HepG2 (cell line): ENCODE measurements around the gene NXN. TPM values are rescaled to one million over a fixed set of nuclear protein-coding genes. Genes with fewer than 3 reads are reported as not detected.

Experiments
- ATAC-seq: fragments of 200-7000 bp; cut with Tn5 transposase; 3 replicates; pipeline ENCODE4 v1.9.1; 2020; ENCODE audit warnings: mild to moderate bottlenecking, moderate library complexity
- BruUV-seq: library from RNA; stranded (reverse); fragments of 400-500 nt; replicated peaks from 2 replicates; lab custom pipeline; 2021; lab: Mats Ljungman, UMichigan
- CTCF ChIA-PET: fragments of 300-600 bp; formaldehyde crosslinking; extraction: SDS; loops from one replicate; lab custom pipeline; 2021; ENCODE audit warnings: low total read pairs, inconsistent platforms, low intra/inter-chr PET ratio; lab: Yijun Ruan, JAX
- POLR2A ChIA-PET: fragments of 350-600 bp; sonication (Branson Sonifier 250); formaldehyde crosslinking; loops from one replicate; lab custom pipeline; 2020; ENCODE audit warnings: antibody characterized with exemption, inconsistent platforms; lab: Yijun Ruan, JAX
- DNase-seq: peaks from one replicate; pipeline ENCODE4 v3.0.0-alpha.2; 2015; ENCODE audit warnings: low spot score
- FAIRE-seq: peaks from 3 replicates; lab custom pipeline; 2011; peaks lifted over from hg19 to GRCh38; lab: Jason Lieb, UNC
- H2AFZ ChIP-seq: one replicate; pipeline ENCODE4 v1.6.1; 2011; ENCODE audit warnings: low read length, inconsistent platforms
- H3K27ac ChIP-seq: fragments of 300-600 bp; 3 replicates; pipeline ENCODE4 v1.8.0; 2011; ENCODE audit warnings: mixed run types, mild to moderate bottlenecking, mixed read lengths, low read length, inconsistent platforms; ENCODE audit not compliant: insufficient read depth; ENCODE audit errors: extremely low read length
- H3K27me3 ChIP-seq, 2 experiments: fragments of 200-600 bp in 1 of 2; 2 replicates in 1 of 2; 3 replicates in 1 of 2; pipeline versions ENCODE4 v1.6.0 to v1.8.0; 2011; ENCODE audit warnings: low read length in 2 of 2, mild to moderate bottlenecking in 2 of 2, moderate library complexity in 2 of 2, inconsistent platforms in 1 of 2; ENCODE audit not compliant: insufficient read depth in 2 of 2, control insufficient read depth in 1 of 2
- H3K36me3 ChIP-seq, 2 experiments: fragments of 200-600 bp in 1 of 2; replicated peaks in 1 of 2; 2 replicates in 1 of 2; 3 replicates in 1 of 2; pipeline versions ENCODE4 v1.5.1 to v1.8.0; 2011; ENCODE audit warnings: low read length in 2 of 2, inconsistent platforms in 1 of 2; ENCODE audit not compliant: insufficient read depth in 2 of 2, control insufficient read depth in 1 of 2
- H3K4me1 ChIP-seq: 2 replicates; pipeline ENCODE4 v1.5.1; 2012; ENCODE audit warnings: low read length, inconsistent platforms; ENCODE audit not compliant: insufficient read depth
- H3K4me2 ChIP-seq: 2 replicates; pipeline ENCODE4 v1.6.0; 2011; ENCODE audit warnings: low read depth, low read length, inconsistent platforms
- H3K4me3 ChIP-seq, 3 experiments: fragments of 200-600 bp in 1 of 3; sonication (generic), shearing (Covaris generic) in 1 of 3; replicated peaks in 1 of 3; 2 replicates each; pipeline ENCODE4 v1.5.1; 2011 to 2016; ENCODE audit warnings: low read length in 3 of 3, inconsistent platforms in 2 of 3, low read depth in 2 of 3, mild to moderate bottlenecking in 2 of 3, control low read depth in 1 of 3, mixed read lengths in 1 of 3; ENCODE audit not compliant: insufficient read depth in 1 of 3
- H3K79me2 ChIP-seq: one replicate; pipeline ENCODE4 v1.6.1; 2011; ENCODE audit warnings: low read length, inconsistent platforms; ENCODE audit not compliant: insufficient read depth
- H3K9ac ChIP-seq: 2 replicates; pipeline ENCODE4 v1.6.0; 2011; ENCODE audit warnings: mild to moderate bottlenecking, low read depth, low read length, inconsistent platforms; ENCODE audit not compliant: insufficient read depth
- H3K9me3 ChIP-seq: 2 replicates; pipeline ENCODE4 v1.5.1; 2012; ENCODE audit warnings: mild to moderate bottlenecking, low read length
- H4K20me1 ChIP-seq: 2 replicates; pipeline ENCODE4 v1.6.0; 2011; ENCODE audit warnings: inconsistent platforms, mild to moderate bottlenecking, low read length, moderate library complexity; ENCODE audit not compliant: insufficient read depth
- BORCS8-MEF2B ChIP-seq: sonication (generic); formaldehyde crosslinking; IDR thresholded peaks from 2 replicates; pipeline ENCODE4 v1.8.0; 2022; ENCODE audit warnings: mild to moderate bottlenecking, missing genetic modification reagents
- CBX5 ChIP-seq: sonication (generic); formaldehyde crosslinking; IDR thresholded peaks from 2 replicates; pipeline ENCODE4 v1.4.0; 2020; ENCODE audit warnings: missing genetic modification reagents, borderline replicate concordance
- CENPX ChIP-seq: sonication (generic); formaldehyde crosslinking; IDR thresholded peaks from 2 replicates; pipeline ENCODE4 v1.9.0; 2021; ENCODE audit warnings: mild to moderate bottlenecking, missing genetic modification reagents, moderate library complexity
- KDM2A ChIP-seq: sonication (generic); formaldehyde crosslinking; IDR thresholded peaks from 2 replicates; pipeline ENCODE4 v1.4.0; 2020; ENCODE audit warnings: low read depth, missing genetic modification reagents, borderline replicate concordance
- KLF16 ChIP-seq, 2 experiments: sonication (generic) in 1 of 2; formaldehyde crosslinking in 1 of 2; IDR thresholded peaks; 2 replicates each; pipeline versions ENCODE4 v1.6.1 to v1.8.0; 2016 to 2023; ENCODE audit warnings: missing genetic modification reagents in 2 of 2, missing compliant biosample characterization in 1 of 2
- ZNF3 ChIP-seq: IDR thresholded peaks from 2 replicates; pipeline ENCODE4 v1.7.0; 2017; ENCODE audit warnings: inconsistent platforms
- ZNF563 ChIP-seq: sonication (generic); formaldehyde crosslinking; IDR thresholded peaks from 2 replicates; pipeline ENCODE4 v1.8.0; 2022; ENCODE audit warnings: mild to moderate bottlenecking, moderate library complexity, missing genetic modification reagents
- ZNF709 ChIP-seq: sonication (generic); formaldehyde crosslinking; IDR thresholded peaks from 2 replicates; pipeline ENCODE4 v1.5.0; 2020; ENCODE audit warnings: mild to moderate bottlenecking, missing genetic modification reagents
- WGBS: methylation state at CpG from one replicate; pipeline ENCODE4 v1.1.6; 2017; ENCODE audit warnings: low lambda C conversion rate; 5-methylcytosine and 5-hydroxymethylcytosine counted together
- in situ Hi-C: cut with HindIII; loops from 2 replicates; pipeline ENCODE4 v1.10.0; 2017; ENCODE audit warnings: low pct_unique_long_range_greater_than_20kb; ENCODE audit not compliant: extremely low pct_ligation_motif_present
- intact Hi-C: fragments of 100-400 bp; cut with micrococcal nuclease; formaldehyde crosslinking; loops from one replicate; pipeline ENCODE4 v1.10.0; 2022; ENCODE audit not compliant: unreplicated experiment
- polyA plus RNA-seq, 8 experiments: library from polyadenylated mRNA; depleted of rRNA in 3 of 8; stranded (reverse) in 7 of 8; unstranded in 1 of 8; fragments of >200 nt; fragmentation: Illumina TruSeq in 4 of 8; extraction: Trizol in 4 of 8; gene quantifications; 2 replicates each; pipeline versions ENCODE4 v1.2.1 to v1.2.3, GENCODE V29; 2011 to 2016; ENCODE audit warnings: low read depth in 4 of 8, missing spikeins in 1 of 8, mixed read lengths in 1 of 8; ENCODE audit not compliant: insufficient read depth in 1 of 8
- total RNA-seq, 5 experiments: library from RNA; depleted of rRNA; stranded (reverse); fragments of >200 nt; fragmentation: Illumina TruSeq; extraction: Trizol; gene quantifications; 2 replicates each; pipeline ENCODE4 v1.2.3, GENCODE V29; 2016; ENCODE audit warnings: low read depth in 1 of 5
- TF ChIP-seq, protein P1 (sequence below): sonication (generic); formaldehyde crosslinking; IDR thresholded peaks from 2 replicates; pipeline ENCODE4 v1.8.1; 2023; ENCODE audit warnings: mild to moderate bottlenecking, missing genetic modification reagents
- TF ChIP-seq, protein P2 (sequence below): sonication (generic); formaldehyde crosslinking; IDR thresholded peaks from 2 replicates; pipeline ENCODE4 v1.4.0; 2020; ENCODE audit warnings: missing genetic modification reagents
- TF ChIP-seq, protein P3 (sequence below), 2 experiments: IDR thresholded peaks; 2 replicates each; pipeline ENCODE4 v1.6.1; 2011 to 2012; ENCODE audit warnings: low read length in 2 of 2, borderline replicate concordance in 1 of 2, low read depth in 1 of 2, mild to moderate bottlenecking in 1 of 2, moderate library complexity in 1 of 2

Gene NXN
- total and polyA plus RNA-seq, 2 of the 13 experiments (the other 11 are each of a cell fraction or from before 2014, with no cell fraction given), result 22.2 to 24.3 TPM

DNA sequence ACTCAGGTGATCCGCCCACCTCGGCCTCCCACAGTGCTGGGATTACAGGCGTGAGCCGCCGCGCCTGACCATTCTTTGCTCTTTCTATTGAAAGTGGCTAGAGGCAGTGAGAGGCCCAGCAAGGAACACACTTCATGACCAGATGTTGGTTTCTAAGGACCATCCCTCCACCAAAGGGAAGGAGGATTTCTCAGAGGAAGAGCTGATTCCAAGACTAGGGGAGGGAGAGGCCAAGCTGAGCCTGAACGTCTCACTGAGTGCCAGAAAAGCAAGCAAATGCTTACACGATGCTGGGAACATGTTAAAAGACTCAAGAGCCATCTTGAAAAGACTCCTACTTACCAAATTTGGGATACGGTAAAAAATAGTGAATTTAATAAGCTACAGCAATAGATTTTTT, 118.2 kb downstream of the NXN start:
- POLR2A ChIA-PET, result no interaction called here

DNA sequence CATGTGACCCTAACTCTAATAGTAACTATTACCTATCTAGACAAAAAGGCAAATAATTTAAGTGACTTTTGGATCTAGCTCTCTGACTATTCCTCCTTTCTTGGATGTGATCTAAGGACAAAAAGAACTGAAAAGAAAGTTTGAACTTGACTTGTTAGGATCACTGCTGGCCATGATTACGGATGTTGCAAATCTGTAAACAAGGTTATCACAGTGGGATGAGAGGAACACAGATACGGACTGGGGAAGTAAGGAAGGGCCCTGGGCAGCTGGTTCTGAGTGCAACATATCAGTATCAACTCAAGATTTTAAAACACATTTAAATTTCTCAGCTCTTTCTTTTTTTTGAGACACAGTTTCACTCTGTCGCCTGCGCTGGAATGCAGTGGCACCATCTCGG, 118.8 kb downstream of the NXN start:
- BruUV-seq, result no TSS peak
- no peaks in the 10 kb centered on the region for H3K79me2 ChIP-seq

More for the DNA sequence above, 118.2 kb downstream of the NXN start:
- TF ChIP-seq CENPX (CRISPR knock-in tag) (no peak), KDM2A (CRISPR knock-in tag) (no peak), KLF16 (CRISPR knock-in tag; IDR thresholded peaks at IDR 0.05) (no peak)
- TF ChIP-seq, protein P1, sequence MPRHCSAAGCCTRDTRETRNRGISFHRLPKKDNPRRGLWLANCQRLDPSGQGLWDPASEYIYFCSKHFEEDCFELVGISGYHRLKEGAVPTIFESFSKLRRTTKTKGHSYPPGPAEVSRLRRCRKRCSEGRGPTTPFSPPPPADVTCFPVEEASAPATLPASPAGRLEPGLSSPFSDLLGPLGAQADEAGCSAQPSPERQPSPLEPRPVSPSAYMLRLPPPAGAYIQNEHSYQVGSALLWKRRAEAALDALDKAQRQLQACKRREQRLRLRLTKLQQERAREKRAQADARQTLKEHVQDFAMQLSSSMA, result no peak
- Histone ChIP-seq H3K36me3 (peaks cover 0 to 4% of the 10 kb centered on the region in 2 experiments; a peak in 1 of 5 replicates), H3K9me3 (no peaks in the 10 kb centered on the region), H2AFZ (no peak overlapping the region), H3K4me2 (no peak overlapping the region), H3K4me3 (no peak overlapping the region), H3K4me1 (peaks cover 8% of the 10 kb centered on the region), H3K9ac (no peak overlapping the region), H3K27me3 (no peaks in the 10 kb centered on the region), H3K27ac (no peak overlapping the region), H3K79me2 (no peaks in the 10 kb centered on the region), H4K20me1 (no peaks in the 10 kb centered on the region)
- in situ Hi-C loops (no loop called here), intact Hi-C loops (no loop called here)
- BruUV-seq, result no TSS peak
- WGBS, result 96% methylated on average over 9 of the region's 9 CpGs
- no peak for ATAC-seq
- CTCF ChIA-PET, result no interaction called here
- no peak for DNase-seq
- no peak for FAIRE-seq

More for the DNA sequence above, 118.8 kb downstream of the NXN start:
- no peak overlapping the region for H3K4me2 ChIP-seq
- no peaks in the 10 kb centered on the region for H3K9me3 ChIP-seq
- intact Hi-C loops (no loop called here), in situ Hi-C loops (no loop called here)
- no peak overlapping the region for H2AFZ ChIP-seq
- DNase-seq (no peak), ATAC-seq (no peak), FAIRE-seq (no peak)
- no peaks in the 10 kb centered on the region for H4K20me1 ChIP-seq
- TF ChIP-seq ZNF563 (CRISPR knock-in tag), result no peak
- no peak for TF ChIP-seq ZNF3
- TF ChIP-seq, protein P2, sequence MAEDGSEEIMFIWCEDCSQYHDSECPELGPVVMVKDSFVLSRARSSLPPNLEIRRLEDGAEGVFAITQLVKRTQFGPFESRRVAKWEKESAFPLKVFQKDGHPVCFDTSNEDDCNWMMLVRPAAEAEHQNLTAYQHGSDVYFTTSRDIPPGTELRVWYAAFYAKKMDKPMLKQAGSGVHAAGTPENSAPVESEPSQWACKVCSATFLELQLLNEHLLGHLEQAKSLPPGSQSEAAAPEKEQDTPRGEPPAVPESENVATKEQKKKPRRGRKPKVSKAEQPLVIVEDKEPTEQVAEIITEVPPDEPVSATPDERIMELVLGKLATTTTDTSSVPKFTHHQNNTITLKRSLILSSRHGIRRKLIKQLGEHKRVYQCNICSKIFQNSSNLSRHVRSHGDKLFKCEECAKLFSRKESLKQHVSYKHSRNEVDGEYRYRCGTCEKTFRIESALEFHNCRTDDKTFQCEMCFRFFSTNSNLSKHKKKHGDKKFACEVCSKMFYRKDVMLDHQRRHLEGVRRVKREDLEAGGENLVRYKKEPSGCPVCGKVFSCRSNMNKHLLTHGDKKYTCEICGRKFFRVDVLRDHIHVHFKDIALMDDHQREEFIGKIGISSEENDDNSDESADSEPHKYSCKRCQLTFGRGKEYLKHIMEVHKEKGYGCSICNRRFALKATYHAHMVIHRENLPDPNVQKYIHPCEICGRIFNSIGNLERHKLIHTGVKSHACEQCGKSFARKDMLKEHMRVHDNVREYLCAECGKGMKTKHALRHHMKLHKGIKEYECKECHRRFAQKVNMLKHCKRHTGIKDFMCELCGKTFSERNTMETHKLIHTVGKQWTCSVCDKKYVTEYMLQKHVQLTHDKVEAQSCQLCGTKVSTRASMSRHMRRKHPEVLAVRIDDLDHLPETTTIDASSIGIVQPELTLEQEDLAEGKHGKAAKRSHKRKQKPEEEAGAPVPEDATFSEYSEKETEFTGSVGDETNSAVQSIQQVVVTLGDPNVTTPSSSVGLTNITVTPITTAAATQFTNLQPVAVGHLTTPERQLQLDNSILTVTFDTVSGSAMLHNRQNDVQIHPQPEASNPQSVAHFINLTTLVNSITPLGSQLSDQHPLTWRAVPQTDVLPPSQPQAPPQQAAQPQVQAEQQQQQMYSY (CRISPR knock-in tag), result no peak
- TF ChIP-seq, protein P3, sequence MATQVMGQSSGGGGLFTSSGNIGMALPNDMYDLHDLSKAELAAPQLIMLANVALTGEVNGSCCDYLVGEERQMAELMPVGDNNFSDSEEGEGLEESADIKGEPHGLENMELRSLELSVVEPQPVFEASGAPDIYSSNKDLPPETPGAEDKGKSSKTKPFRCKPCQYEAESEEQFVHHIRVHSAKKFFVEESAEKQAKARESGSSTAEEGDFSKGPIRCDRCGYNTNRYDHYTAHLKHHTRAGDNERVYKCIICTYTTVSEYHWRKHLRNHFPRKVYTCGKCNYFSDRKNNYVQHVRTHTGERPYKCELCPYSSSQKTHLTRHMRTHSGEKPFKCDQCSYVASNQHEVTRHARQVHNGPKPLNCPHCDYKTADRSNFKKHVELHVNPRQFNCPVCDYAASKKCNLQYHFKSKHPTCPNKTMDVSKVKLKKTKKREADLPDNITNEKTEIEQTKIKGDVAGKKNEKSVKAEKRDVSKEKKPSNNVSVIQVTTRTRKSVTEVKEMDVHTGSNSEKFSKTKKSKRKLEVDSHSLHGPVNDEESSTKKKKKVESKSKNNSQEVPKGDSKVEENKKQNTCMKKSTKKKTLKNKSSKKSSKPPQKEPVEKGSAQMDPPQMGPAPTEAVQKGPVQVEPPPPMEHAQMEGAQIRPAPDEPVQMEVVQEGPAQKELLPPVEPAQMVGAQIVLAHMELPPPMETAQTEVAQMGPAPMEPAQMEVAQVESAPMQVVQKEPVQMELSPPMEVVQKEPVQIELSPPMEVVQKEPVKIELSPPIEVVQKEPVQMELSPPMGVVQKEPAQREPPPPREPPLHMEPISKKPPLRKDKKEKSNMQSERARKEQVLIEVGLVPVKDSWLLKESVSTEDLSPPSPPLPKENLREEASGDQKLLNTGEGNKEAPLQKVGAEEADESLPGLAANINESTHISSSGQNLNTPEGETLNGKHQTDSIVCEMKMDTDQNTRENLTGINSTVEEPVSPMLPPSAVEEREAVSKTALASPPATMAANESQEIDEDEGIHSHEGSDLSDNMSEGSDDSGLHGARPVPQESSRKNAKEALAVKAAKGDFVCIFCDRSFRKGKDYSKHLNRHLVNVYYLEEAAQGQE (IDR thresholded peaks at IDR 0.05; ENCODE audit: borderline replicate concordance in 1 of 2, low read depth in 1 of 2, low read length in 2 of 2), result no peak
- TF ChIP-seq BORCS8-MEF2B (CRISPR knock-in tag), result no peak
- no peak for TF ChIP-seq ZNF709
- no peak for TF ChIP-seq CBX5 (CRISPR knock-in tag)
- no peaks in the 10 kb centered on the region; a peak in 1 of 5 replicates for H3K36me3 ChIP-seq
- CTCF ChIA-PET, result no interaction called here
- WGBS, result 94% methylated on average over 5 of the region's 5 CpGs
- POLR2A ChIA-PET, result no interaction called here
- H3K4me1 ChIP-seq, result peaks cover 8% of the 10 kb centered on the region
- no peak overlapping the region for H3K4me3 ChIP-seq
- H3K9ac ChIP-seq, result no peak overlapping the region
- no peak overlapping the region for H3K27ac ChIP-seq
- no peaks in the 10 kb centered on the region for H3K27me3 ChIP-seq
